Keratinocyte (primary cell): ENCODE measurements around the gene KLHL21.
"Not testable (repeated sequence)": the region's sequence is repeated elsewhere in the genome, so short reads cannot be mapped to it uniquely, and the experiment has no call there.

Source experiments
- CTCF ChIP-seq, 3 experiments: IDR thresholded peaks in 1 of 3; conservative IDR thresholded peaks in 1 of 3; optimal IDR thresholded peaks in 1 of 3; 2 replicates in 2 of 3; 3 replicates in 1 of 3; pipeline versions ENCODE3 to v1.5.1; 2011; ENCODE audit warnings: low read length in 3 of 3, mild to moderate bottlenecking in 3 of 3, moderate library complexity in 2 of 3, control low read depth in 1 of 3, inconsistent platforms in 1 of 3; ENCODE audit not compliant: insufficient read depth in 2 of 3; ENCODE audit errors: extremely low read depth in 1 of 3
- EZH2 ChIP-seq: IDR thresholded peaks from one replicate; pipeline ENCODE4 v1.6.1; 2012; ENCODE audit warnings: inconsistent platforms, mild to moderate bottlenecking, low read length, moderate library complexity

GRCh38 chr1:6640867-6641266, 38.2 kb upstream of the KLHL21 start:
- TF ChIP-seq CTCF (optimal IDR thresholded peaks at IDR 0.05 in 1 of 3, IDR thresholded peaks at IDR 0.05 in 1 of 3, conservative IDR thresholded peaks at IDR 0.05 in 1 of 3; ENCODE audit: extremely low read depth in 1 of 3, insufficient read depth in 2 of 3, low read length in 3 of 3); EZH2: not testable (repeated sequence)
